Ishikawa (cell line): ENCODE data around the gene AATF.

ENCODE experiments used
- CEBPB ChIP-seq: IDR thresholded peaks from 2 replicates; pipeline ENCODE4 v1.6.1; 2012
- CREB1 ChIP-seq: IDR thresholded peaks from 2 replicates; pipeline ENCODE4 v1.6.1; 2012; ENCODE audit warnings: low read depth
- EGR1 ChIP-seq: IDR thresholded peaks from 2 replicates; pipeline ENCODE4 v1.6.1; 2012
- EP300 ChIP-seq: IDR thresholded peaks from 2 replicates; pipeline ENCODE4 v1.6.1; 2012; ENCODE audit warnings: borderline replicate concordance
- FOXM1 ChIP-seq: IDR thresholded peaks from 2 replicates; pipeline ENCODE4 v1.6.1; 2012; ENCODE audit warnings: low read depth, borderline replicate concordance
- MAX ChIP-seq: IDR thresholded peaks from 2 replicates; pipeline ENCODE4 v1.6.1; 2012
- NFIC ChIP-seq: IDR thresholded peaks from 2 replicates; pipeline ENCODE4 v1.6.1; 2012
- RAD21 ChIP-seq: IDR thresholded peaks from 2 replicates; pipeline ENCODE4 v1.6.1; 2012; ENCODE audit warnings: low read depth
- TAF1 ChIP-seq: IDR thresholded peaks from 2 replicates; pipeline ENCODE4 v1.6.1; 2012; ENCODE audit warnings: low read depth, mild to moderate bottlenecking
- TCF12 ChIP-seq: IDR thresholded peaks from 2 replicates; pipeline ENCODE4 v1.6.1; 2012; ENCODE audit warnings: low read depth
- TEAD4 ChIP-seq: IDR thresholded peaks from 2 replicates; pipeline ENCODE4 v1.6.1; 2012
- YY1 ChIP-seq: IDR thresholded peaks from 2 replicates; pipeline ENCODE4 v1.6.1; 2012; ENCODE audit warnings: low read depth
- ZBTB7A ChIP-seq: IDR thresholded peaks from 2 replicates; pipeline ENCODE4 v1.6.1; 2012; ENCODE audit warnings: low read depth
- TF ChIP-seq, protein P1 (sequence below): IDR thresholded peaks from 2 replicates; pipeline ENCODE4 v1.6.1; 2012
- TF ChIP-seq, protein P2 (sequence below): IDR thresholded peaks from 2 replicates; pipeline ENCODE4 v1.6.1; 2012; ENCODE audit warnings: low read depth, mild to moderate bottlenecking

The AATF gene

GRCh38 chr17:36979565-36979941, 30.8 kb downstream of the AATF start:
- TF ChIP-seq CEBPB (no peak), FOXM1 (no peak), ZBTB7A (no peak), RAD21 (no peak), CREB1 (no peak)

GRCh38 chr17:36980280-36980761, 31.6 kb downstream of the AATF start:
- TF ChIP-seq YY1, result no peak
- no peak for TF ChIP-seq TCF12
- TF ChIP-seq FOXM1, result no peak
- TF ChIP-seq RAD21, result no peak
- TF ChIP-seq EP300, result no peak
- TF ChIP-seq CREB1, result no peak
- TF ChIP-seq NFIC, result no peak
- no peak for TF ChIP-seq EGR1
- TF ChIP-seq TEAD4, result no peak
- TF ChIP-seq, protein P1, sequence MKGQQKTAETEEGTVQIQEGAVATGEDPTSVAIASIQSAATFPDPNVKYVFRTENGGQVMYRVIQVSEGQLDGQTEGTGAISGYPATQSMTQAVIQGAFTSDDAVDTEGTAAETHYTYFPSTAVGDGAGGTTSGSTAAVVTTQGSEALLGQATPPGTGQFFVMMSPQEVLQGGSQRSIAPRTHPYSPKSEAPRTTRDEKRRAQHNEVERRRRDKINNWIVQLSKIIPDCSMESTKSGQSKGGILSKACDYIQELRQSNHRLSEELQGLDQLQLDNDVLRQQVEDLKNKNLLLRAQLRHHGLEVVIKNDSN, result no peak
- TF ChIP-seq, protein P2, sequence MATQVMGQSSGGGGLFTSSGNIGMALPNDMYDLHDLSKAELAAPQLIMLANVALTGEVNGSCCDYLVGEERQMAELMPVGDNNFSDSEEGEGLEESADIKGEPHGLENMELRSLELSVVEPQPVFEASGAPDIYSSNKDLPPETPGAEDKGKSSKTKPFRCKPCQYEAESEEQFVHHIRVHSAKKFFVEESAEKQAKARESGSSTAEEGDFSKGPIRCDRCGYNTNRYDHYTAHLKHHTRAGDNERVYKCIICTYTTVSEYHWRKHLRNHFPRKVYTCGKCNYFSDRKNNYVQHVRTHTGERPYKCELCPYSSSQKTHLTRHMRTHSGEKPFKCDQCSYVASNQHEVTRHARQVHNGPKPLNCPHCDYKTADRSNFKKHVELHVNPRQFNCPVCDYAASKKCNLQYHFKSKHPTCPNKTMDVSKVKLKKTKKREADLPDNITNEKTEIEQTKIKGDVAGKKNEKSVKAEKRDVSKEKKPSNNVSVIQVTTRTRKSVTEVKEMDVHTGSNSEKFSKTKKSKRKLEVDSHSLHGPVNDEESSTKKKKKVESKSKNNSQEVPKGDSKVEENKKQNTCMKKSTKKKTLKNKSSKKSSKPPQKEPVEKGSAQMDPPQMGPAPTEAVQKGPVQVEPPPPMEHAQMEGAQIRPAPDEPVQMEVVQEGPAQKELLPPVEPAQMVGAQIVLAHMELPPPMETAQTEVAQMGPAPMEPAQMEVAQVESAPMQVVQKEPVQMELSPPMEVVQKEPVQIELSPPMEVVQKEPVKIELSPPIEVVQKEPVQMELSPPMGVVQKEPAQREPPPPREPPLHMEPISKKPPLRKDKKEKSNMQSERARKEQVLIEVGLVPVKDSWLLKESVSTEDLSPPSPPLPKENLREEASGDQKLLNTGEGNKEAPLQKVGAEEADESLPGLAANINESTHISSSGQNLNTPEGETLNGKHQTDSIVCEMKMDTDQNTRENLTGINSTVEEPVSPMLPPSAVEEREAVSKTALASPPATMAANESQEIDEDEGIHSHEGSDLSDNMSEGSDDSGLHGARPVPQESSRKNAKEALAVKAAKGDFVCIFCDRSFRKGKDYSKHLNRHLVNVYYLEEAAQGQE, result no peak
- no peak for TF ChIP-seq MAX
- TF ChIP-seq TAF1, result no peak
- TF ChIP-seq ZBTB7A, result no peak
- no peak for TF ChIP-seq CEBPB

- TF ChIP-seq TAF1, result no peak
- TF ChIP-seq MAX, result no peak
- TF ChIP-seq YY1, result no peak
- no peak for TF ChIP-seq CREB1
- no peak for TF ChIP-seq CEBPB
- no peak for TF ChIP-seq EP300
- TF ChIP-seq EGR1, result no peak
- no peak for TF ChIP-seq TEAD4
- TF ChIP-seq FOXM1, result no peak
Measured at GRCh38 chr17:36983618-36984017, 34.9 kb downstream of the AATF start.

DNA sequence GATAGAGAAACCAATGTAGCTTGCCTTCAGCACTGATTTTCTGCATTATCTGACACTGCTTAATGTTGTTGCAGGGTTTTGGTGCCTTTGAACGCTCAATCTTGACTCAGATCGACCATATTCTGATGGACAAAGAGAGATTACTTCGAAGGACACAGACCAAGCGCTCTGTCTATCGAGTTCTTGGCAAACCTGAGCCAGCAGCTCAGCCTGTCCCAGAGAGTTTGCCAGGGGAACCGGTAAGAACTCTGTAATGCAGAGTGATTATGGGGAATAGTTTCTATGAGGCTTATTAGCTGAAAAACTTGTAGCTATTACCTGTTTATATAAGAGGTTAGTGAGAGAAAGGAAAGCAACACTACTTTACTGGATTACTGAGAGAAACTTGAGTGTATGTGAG, 40.4 kb downstream of the AATF start:
- TF ChIP-seq EGR1, result no peak
- TF ChIP-seq FOXM1, result no peak

DNA sequence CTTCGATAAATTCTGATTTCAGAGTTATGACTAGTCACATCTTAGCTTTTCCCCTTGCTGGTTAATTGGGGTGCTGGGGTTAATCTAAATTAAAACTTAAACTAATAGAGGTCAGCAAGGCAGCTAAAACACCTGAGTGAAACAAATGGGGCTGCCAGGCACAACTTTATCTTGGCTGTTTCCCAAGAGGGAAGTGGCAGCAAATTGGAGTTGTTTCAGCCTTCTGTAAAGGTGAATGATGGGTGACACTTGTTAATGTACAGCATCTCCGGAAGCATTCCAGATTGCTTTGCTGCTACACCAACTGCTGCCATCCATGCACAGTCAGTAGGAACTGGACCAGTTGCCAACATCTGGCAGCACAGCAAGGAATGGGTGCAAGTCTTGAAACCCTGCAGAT, 43.9 kb downstream of the AATF start:
- no peak for TF ChIP-seq EGR1
- TF ChIP-seq NFIC, result no peak
- no peak for TF ChIP-seq FOXM1
- TF ChIP-seq, protein P2, result no peak
- TF ChIP-seq, protein P1, result no peak

DNA sequence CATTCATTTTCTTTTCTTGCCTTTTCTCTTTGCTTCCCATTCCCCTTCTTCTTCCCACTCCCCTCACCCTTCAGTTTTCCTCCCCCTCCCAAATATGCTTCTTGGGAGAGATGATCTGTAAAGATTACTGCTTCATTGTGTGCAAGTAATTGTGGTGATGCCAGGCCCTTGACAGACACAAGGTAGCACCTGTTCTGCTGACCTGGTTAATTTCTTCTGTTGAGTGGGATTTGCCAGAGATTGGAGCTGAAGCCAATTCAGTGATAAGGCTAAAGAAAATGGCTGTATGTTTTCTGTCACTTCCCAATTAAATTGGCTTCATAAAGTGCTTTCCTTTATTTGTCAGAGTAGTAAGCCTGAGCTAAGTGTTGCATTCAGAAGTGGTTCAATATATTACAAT, 44.5 kb downstream of the AATF start:
- no peak for TF ChIP-seq CREB1
- no peak for TF ChIP-seq ZBTB7A
- TF ChIP-seq YY1, result no peak
- TF ChIP-seq, protein P2, result no peak
- TF ChIP-seq MAX, result no peak
- no peak for TF ChIP-seq FOXM1
- TF ChIP-seq EP300, result no peak
- TF ChIP-seq RAD21, result no peak
- no peak for TF ChIP-seq EGR1
- no peak for TF ChIP-seq TEAD4
- TF ChIP-seq, protein P1, result no peak
- TF ChIP-seq TCF12, result no peak
- TF ChIP-seq NFIC, result no peak
